DMS 273 treated with DMSO at 0.1 percent for 48 hours (cell line): ENCODE measurements around the gene UBE2E2.

Experiments used
- DNase-seq: peaks from one replicate; lab custom pipeline; 2025; lab: John Stamatoyannopoulos, UW

The UBE2E2 gene

GRCh38 chr3:23277688-23278087 lies 74.6 kb downstream of the UBE2E2 start:
- DNase-seq, result no peak

GRCh38 chr3:23283625-23284024 lies 80.5 kb downstream of the UBE2E2 start:
- no peak for DNase-seq

- DNase-seq, result no peak
These were observed 85.2 kb downstream of the UBE2E2 start for GRCh38 chr3:23288286-23288685.

GRCh38 chr3:23288715-23289114 lies 85.6 kb downstream of the UBE2E2 start:
- no peak for DNase-seq

- DNase-seq, result no peak
These were observed 89.3 kb downstream of the UBE2E2 start for GRCh38 chr3:23292432-23292831.

GRCh38 chr3:23294770-23295387 lies 91.8 kb downstream of the UBE2E2 start:
- DNase-seq, result no peak

- DNase-seq, result no peak
These were observed 98.7 kb downstream of the UBE2E2 start for GRCh38 chr3:23301819-23302218.

- no peak for DNase-seq
These were observed 99.1 kb downstream of the UBE2E2 start for GRCh38 chr3:23302271-23302670.

DNA sequence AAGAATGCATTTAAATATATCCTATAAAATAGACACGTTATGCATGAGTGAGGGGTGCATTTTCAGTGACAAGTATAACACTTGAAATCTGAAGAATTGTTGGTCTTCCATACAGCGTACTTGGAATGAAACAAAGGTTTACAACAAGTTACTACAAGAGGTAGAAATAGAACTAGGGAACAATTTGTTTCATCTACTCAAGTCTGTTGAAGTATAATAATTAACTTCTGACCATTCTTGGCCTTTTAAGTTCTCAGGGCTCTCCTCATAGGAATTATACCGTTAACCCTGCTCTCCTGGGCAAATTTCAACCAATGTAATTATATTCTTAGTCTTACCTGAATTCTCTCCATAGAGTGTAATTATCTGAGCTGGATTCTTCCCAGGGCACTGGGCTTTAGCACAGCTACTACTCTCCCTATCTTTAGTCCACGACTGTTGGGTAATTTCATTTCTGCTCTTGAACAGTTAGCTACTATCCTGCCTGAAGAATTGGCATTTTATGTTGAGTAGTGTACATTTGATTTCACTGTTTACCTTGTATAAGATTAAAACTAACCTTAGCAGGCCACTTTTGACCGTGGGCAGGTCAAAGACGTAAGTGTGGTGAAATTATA lies 100.6 kb downstream of the UBE2E2 start:
- DNase-seq, result no peak

DNA sequence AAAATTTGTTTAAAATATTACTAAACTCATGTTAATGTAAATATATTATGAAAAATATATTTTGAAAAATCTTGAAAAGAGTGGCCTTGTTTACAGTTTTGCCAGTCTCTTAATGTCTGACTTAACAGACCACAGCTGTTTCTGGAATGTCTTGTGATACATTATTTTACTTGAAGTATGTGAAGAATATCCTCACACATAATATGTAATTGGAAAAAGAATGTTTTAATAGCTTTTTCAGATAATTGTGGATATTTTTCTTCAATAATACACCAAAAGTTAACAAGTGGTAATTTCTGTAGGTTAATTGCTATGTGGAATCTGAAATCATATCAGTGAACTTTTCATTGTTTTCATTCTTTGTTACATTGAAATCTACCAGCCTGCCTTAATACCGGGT lies 101.3 kb downstream of the UBE2E2 start:
- no peak for DNase-seq

DNA sequence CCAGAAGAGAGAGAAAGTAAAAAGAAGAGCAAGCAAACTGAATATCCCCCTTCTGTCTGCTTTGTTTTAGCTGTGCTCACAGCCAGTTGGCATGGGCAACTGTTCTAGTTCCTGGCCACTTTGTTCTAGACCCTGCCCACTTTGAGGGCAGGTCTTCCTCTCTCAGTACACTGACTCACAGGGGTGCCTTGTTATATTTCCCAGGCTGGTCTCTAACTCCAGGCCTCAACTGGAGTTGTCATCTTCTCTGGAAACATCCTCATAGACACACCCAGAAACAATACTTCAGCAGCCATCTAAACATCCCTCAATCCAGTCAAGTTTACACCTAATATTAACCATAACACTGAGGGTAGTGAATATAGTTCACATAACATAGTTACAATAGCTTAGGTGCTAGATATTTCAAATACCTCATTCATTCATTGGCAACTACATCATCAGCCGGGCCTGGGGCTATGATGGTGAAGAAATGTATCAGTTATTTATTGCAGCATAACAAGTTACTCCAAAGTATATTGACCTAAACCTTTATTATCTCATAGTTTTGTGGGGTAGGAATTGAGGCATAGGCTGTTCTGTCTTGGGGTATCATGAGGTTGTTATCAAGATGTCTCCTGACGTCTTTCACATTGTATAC lies 106.0 kb downstream of the UBE2E2 start:
- no peak for DNase-seq

GRCh38 chr3:23312866-23313265 lies 109.7 kb downstream of the UBE2E2 start:
- no peak for DNase-seq

- DNase-seq, result no peak
These were observed 112.0 kb downstream of the UBE2E2 start for GRCh38 chr3:23314981-23315762.

DNA sequence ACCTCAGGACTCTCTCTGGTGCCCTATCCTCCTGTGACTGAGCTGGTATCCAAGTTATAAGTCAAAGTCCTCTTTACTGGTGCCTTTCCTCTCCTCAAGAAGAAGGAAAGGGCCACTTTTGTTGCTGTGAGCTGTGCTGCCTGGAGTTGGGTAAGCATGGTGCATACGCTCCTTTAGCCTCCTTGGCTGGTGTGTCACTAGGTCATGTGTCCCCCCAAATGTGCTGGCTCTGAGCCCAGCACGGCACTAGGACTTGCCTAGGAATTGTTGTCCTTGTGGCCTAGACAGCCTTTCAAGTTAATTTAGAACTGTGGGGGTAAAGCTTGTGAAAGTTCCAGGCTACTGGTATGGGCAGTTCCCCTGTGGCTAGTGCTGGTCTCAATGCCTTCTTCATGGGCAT lies 113.8 kb downstream of the UBE2E2 start:
- DNase-seq, result no peak

DNA sequence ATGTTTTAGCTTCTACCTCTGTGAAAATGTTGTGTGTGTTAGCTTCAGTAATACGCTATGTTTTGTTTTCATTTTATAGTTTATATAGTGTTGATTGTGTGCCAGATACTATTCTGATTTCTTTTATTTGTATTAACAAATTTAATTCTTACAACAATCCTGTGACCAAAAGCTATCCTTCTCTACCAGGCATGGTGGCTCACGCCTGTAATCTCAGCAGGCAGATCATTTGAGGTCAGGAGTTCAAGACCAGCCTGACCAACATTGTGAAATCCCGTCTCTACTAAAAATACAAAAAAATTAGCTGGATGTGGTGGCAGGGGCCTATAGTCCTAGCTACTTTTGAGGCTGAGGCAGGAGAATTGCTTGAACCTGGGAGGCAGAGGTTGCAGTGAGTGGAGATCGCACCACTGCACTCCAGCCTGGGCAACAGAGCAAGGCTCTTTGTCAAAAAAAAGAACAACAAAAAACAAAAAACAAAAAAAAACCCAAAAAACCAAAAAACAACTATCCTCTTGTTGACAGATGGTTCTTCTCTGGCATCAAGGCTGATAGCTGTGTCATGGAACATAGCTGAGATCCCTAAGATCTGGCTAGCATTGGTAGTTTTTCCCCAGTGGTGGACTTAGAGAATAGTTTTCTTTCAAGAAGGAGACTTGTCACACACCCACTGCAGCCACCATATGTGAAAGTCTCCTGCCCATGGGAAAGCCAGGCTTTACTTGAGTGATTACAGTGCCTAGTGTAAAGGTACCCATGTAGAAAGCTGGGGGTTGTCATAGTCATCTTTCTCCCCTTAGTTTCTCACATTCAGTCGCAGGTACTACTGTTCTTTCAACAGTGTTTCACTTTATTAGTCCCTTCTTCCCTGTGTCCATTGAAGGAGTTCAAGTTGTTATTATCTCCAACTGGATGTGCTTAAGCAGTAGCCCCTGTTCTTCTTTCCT lies 116.5 kb downstream of the UBE2E2 start:
- no peak for DNase-seq

- DNase-seq, result no peak
These were observed 117.8 kb downstream of the UBE2E2 start for GRCh38 chr3:23320586-23321570.

GRCh38 chr3:23324745-23325144 lies 121.6 kb downstream of the UBE2E2 start:
- no peak for DNase-seq

- no peak for DNase-seq
These were observed 122.4 kb downstream of the UBE2E2 start for GRCh38 chr3:23325466-23326065.

GRCh38 chr3:23329471-23330105 lies 126.5 kb downstream of the UBE2E2 start:
- DNase-seq, result no peak

DNA sequence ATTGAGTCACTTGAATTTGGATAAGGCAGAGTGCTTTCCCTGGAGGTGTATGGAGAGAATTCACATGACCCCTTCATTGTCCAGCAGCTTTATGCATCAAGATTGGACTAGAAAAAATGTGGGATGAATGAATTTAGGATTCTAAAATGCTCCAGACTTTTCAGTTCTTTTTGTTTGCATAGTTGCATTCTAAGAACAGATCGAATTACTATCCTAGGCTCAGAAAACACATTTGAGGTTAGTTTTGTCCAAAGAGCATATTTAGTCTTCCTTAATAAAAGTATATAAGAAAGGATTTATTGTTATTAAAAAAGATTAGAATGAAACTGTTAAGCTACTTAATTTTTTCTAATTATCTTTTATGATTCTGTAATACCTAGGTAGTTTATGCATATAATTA lies 127.4 kb downstream of the UBE2E2 start:
- no peak for DNase-seq
